Measurements from ENCODE around the gene PRDX2.

PRDX2 gene

GRCh38 chr19:12779162-12779993 is 22.2 kb downstream of the PRDX2 start:
- DNase-seq, result no peak

GRCh38 chr19:12778905-12779161 is 22.8 kb downstream of the PRDX2 start:
- DNase-seq, result no peak

GRCh38 chr19:12778017-12778904 is 23.3 kb downstream of the PRDX2 start:
- DNase-seq, result peak; percentile 59

- DNase-seq, result peak; percentile 83
These were observed 24.2 kb downstream of the PRDX2 start for GRCh38 chr19:12777217-12778016.

GRCh38 chr19:12774588-12775555 is 26.7 kb downstream of the PRDX2 start, which contains the start of gene HOOK2:
TSS of gene HOOK2 (minus strand) at chr19:12775552. CDS start at chr19:12775449, 103 bp downstream.
- DNase-seq, result peak; percentile 71

- no peak for DNase-seq
These were observed 28.0 kb downstream of the PRDX2 start for GRCh38 chr19:12773571-12773970.

- no peak for DNase-seq
These were observed 29.3 kb downstream of the PRDX2 start for GRCh38 chr19:12772323-12772722.

- DNase-seq, result no peak
These were observed 30.7 kb downstream of the PRDX2 start for GRCh38 chr19:12770922-12771321.

- peak; percentile 79 for DNase-seq
These were observed 31.9 kb downstream of the PRDX2 start for GRCh38 chr19:12769689-12770088.

GRCh38 chr19:12767666-12768065 is 33.9 kb downstream of the PRDX2 start:
- DNase-seq, result no peak

GRCh38 chr19:12767150-12767549 is 34.5 kb downstream of the PRDX2 start:
- no peak for DNase-seq

- DNase-seq, result peak; percentile 85
These were observed 35.5 kb downstream of the PRDX2 start for GRCh38 chr19:12766051-12766521.

GRCh38 chr19:12764698-12765097 is 36.9 kb downstream of the PRDX2 start:
- no peak for DNase-seq

GRCh38 chr19:12763100-12763499 is 38.5 kb downstream of the PRDX2 start:
- DNase-seq, result no peak

- no peak for DNase-seq
These were observed 41.9 kb downstream of the PRDX2 start for GRCh38 chr19:12759686-12760085.

GRCh38 chr19:12757544-12758274 is 43.9 kb downstream of the PRDX2 start:
- peak; percentile 66 for DNase-seq

- DNase-seq, result no peak
These were observed 45.3 kb downstream of the PRDX2 start for GRCh38 chr19:12756150-12756883.

GRCh38 chr19:12754465-12755196 is 47.0 kb downstream of the PRDX2 start:
- DNase-seq, result no peak

GRCh38 chr19:12752056-12752781 is 49.4 kb downstream of the PRDX2 start:
- DNase-seq, result no peak

Measured in CD4-positive, alpha-beta T cell treated with Interleukin-17A for 1 hour (primary cell).